RWPE2 (cell line): Measurements from ENCODE around the gene MYO7A.

Experiments used
- ATAC-seq: fragments of 200-7000 bp; cut with Tn5 transposase; 3 replicates; pipeline ENCODE4 v1.9.1; 2021; ENCODE audit warnings: low read depth
- DNase-seq: peaks from one replicate; pipeline ENCODE4 v3.0.0-alpha.2; 2020; ENCODE audit warnings: low spot score
- H3K27ac ChIP-seq: fragments of 450-650 bp; 2 replicates; pipeline ENCODE4 v1.5.1; 2017; ENCODE audit warnings: mild to moderate bottlenecking; ENCODE audit not compliant: poor library complexity, severe bottlenecking
- H3K27me3 ChIP-seq: fragments of 250-450 bp; sonication (Bioruptor Pico); 2 replicates; pipeline ENCODE4 v1.5.1; 2021; ENCODE audit warnings: mild to moderate bottlenecking, moderate library complexity; ENCODE audit not compliant: insufficient read depth, poor library complexity, severe bottlenecking
- H3K36me3 ChIP-seq: fragments of 250-450 bp; sonication (Bioruptor Pico); 2 replicates; pipeline ENCODE4 v1.5.1; 2020; ENCODE audit warnings: low read depth, mild to moderate bottlenecking, moderate library complexity
- H3K4me1 ChIP-seq: fragments of 250-450 bp; sonication (Bioruptor Pico); 2 replicates; pipeline ENCODE4 v1.5.1; 2021; ENCODE audit warnings: mild to moderate bottlenecking, moderate library complexity; ENCODE audit not compliant: insufficient read depth, poor library complexity, severe bottlenecking
- H3K4me3 ChIP-seq: fragments of 250-450 bp; sonication (Bioruptor Pico); 2 replicates; pipeline ENCODE4 v1.5.1; 2021; ENCODE audit warnings: mild to moderate bottlenecking, moderate library complexity; ENCODE audit not compliant: severe bottlenecking
- H3K9me3 ChIP-seq: fragments of 250-450 bp; sonication (Bioruptor Pico); 2 replicates; pipeline ENCODE4 v1.5.1; 2021; ENCODE audit warnings: mild to moderate bottlenecking, moderate library complexity; ENCODE audit not compliant: severe bottlenecking
- TF ChIP-seq, protein P1 (sequence below): fragments of 450-650 bp; IDR thresholded peaks from one replicate; pipeline ENCODE4 v1.5.1; 2017; ENCODE audit warnings: mild to moderate bottlenecking, moderate library complexity; ENCODE audit not compliant: poor library complexity, severe bottlenecking

The MYO7A gene

DNA sequence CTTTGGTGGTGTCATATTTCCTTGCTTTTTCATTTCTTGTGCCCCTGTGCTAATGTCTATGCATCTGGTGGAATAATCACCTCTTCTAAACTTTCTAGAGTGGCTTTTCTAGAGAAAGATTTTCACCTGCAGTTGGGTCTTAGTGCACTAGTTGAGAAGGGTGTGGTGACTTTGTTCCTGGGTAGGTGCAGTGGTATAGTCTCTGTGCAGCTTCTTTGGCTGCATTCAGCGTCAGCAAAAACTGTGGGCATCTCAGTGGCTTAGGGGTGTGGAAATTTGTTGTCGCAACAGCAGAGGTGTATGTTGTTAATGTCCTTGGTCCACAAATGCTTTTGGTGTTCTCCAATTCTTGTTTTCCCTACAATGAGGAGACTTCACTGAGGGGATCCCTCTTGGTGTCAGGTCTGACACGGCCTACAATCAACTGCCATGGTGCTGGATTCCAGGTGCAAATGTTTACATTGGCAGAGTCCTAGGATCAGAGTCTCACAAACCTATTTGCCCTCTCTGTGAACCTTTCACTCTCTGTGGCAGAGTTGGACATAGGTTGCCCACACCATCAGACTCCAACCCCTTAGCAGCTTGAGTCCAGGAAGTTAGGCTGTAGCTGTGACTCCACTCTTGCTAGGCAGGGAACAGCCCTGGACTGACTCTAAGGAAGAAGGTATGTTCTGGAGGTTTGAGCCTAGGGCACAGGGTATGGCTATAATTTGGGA is 124.7 kb downstream of the MYO7A start:
- TF ChIP-seq, protein P1, sequence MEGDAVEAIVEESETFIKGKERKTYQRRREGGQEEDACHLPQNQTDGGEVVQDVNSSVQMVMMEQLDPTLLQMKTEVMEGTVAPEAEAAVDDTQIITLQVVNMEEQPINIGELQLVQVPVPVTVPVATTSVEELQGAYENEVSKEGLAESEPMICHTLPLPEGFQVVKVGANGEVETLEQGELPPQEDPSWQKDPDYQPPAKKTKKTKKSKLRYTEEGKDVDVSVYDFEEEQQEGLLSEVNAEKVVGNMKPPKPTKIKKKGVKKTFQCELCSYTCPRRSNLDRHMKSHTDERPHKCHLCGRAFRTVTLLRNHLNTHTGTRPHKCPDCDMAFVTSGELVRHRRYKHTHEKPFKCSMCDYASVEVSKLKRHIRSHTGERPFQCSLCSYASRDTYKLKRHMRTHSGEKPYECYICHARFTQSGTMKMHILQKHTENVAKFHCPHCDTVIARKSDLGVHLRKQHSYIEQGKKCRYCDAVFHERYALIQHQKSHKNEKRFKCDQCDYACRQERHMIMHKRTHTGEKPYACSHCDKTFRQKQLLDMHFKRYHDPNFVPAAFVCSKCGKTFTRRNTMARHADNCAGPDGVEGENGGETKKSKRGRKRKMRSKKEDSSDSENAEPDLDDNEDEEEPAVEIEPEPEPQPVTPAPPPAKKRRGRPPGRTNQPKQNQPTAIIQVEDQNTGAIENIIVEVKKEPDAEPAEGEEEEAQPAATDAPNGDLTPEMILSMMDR = no peak
- H3K27ac ChIP-seq = no peak overlapping the region
- H3K4me1 ChIP-seq = peaks cover 17% of the 10 kb centered on the region
- no peaks in the 10 kb centered on the region for H3K9me3 ChIP-seq
- DNase-seq = no peak
- ATAC-seq = no peak
- H3K36me3 ChIP-seq = no peaks in the 10 kb centered on the region
- H3K27me3 ChIP-seq = no peaks in the 10 kb centered on the region
- no peak overlapping the region for H3K4me3 ChIP-seq

- Histone ChIP-seq H3K27ac (no peak overlapping the region), H3K27me3 (no peaks in the 10 kb centered on the region), H3K4me1 (peaks cover 17% of the 10 kb centered on the region), H3K36me3 (no peaks in the 10 kb centered on the region), H3K4me3 (no peak overlapping the region), H3K9me3 (no peaks in the 10 kb centered on the region)
- TF ChIP-seq, protein P1 = no peak
- ATAC-seq = no peak
- no peak for DNase-seq
These were observed 125.6 kb downstream of the MYO7A start for GRCh38 chr11:77253690-77254089.

DNA sequence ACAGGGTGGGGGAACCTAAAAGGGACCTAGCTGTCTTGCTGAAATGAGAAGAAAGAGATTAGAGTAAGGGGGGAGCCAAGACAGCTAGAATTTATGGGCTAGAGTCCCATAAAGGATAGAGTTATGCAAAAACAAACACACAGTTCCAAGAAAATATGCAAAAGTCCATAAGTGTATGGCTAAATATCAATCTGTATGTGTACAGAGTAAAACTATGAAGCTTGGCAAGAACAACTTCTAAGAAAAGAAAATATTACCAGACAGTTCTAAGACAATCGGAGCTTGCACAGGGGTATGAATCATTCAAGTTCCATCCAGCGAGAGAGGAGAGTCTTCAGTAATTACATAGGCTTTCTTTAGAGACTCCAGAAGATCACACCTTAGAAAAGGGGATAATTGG is 131.6 kb downstream of the MYO7A start:
- Histone ChIP-seq H3K27me3 (no peaks in the 10 kb centered on the region), H3K4me3 (no peak overlapping the region), H3K36me3 (no peaks in the 10 kb centered on the region), H3K4me1 (no peaks in the 10 kb centered on the region), H3K9me3 (no peaks in the 10 kb centered on the region), H3K27ac (no peak overlapping the region)
- TF ChIP-seq, protein P1 = no peak
- DNase-seq = no peak
- ATAC-seq = peak; percentile 41; the same call in 1 of the 3 replicates

GRCh38 chr11:77262803-77263202 is 134.8 kb downstream of the MYO7A start:
- no peak overlapping the region for H3K27ac ChIP-seq
- TF ChIP-seq, protein P1 = no peak
- ATAC-seq (no peak), DNase-seq (no peak)
- no peaks in the 10 kb centered on the region for H3K36me3 ChIP-seq
- H3K4me1 ChIP-seq = no peaks in the 10 kb centered on the region
- H3K4me3 ChIP-seq = no peak overlapping the region
- H3K27me3 ChIP-seq = no peaks in the 10 kb centered on the region
- H3K9me3 ChIP-seq = no peaks in the 10 kb centered on the region
